Osteocyte (in vitro differentiated cells): ENCODE measurements around the gene TMCO2. TPM values are rescaled to one million over a fixed set of nuclear protein-coding genes. Genes with fewer than 3 reads are reported as not detected.

ENCODE experiments used
- DNase-seq: peaks from one replicate; pipeline ENCODE4 v3.0.0; 2021; ENCODE audit warnings: mixed read lengths; ENCODE audit not compliant: unreplicated experiment; ENCODE audit errors: extremely low spot score
- H3K27ac Mint-ChIP-seq: one replicate; pipeline ENCODE4 v1.8.0; 2021; ENCODE audit warnings: mild to moderate bottlenecking, mixed read lengths; ENCODE audit not compliant: unreplicated experiment
- H3K27me3 Mint-ChIP-seq: one replicate; pipeline ENCODE4 v1.8.0; 2021; ENCODE audit warnings: mixed read lengths; ENCODE audit not compliant: unreplicated experiment
- H3K36me3 Mint-ChIP-seq: one replicate; pipeline ENCODE4 v1.8.0; 2021; ENCODE audit warnings: mixed read lengths; ENCODE audit not compliant: unreplicated experiment
- H3K4me1 Mint-ChIP-seq: one replicate; pipeline ENCODE4 v1.8.0; 2021; ENCODE audit warnings: mixed read lengths; ENCODE audit not compliant: unreplicated experiment
- H3K4me3 Mint-ChIP-seq: one replicate; pipeline ENCODE4 v1.8.0; 2021; ENCODE audit warnings: mild to moderate bottlenecking, moderate library complexity, mixed read lengths; ENCODE audit not compliant: unreplicated experiment
- H3K9me3 Mint-ChIP-seq: one replicate; pipeline ENCODE4 v1.8.0; 2021; ENCODE audit warnings: mixed read lengths; ENCODE audit not compliant: unreplicated experiment
- CTCF ChIP-seq: fragments of 200-600 bp; sonication (generic); IDR thresholded peaks from 2 replicates; pipeline ENCODE4 v1.5.0; 2021; ENCODE audit warnings: antibody characterized with exemption, mild to moderate bottlenecking, moderate library complexity
- total RNA-seq: library from RNA; stranded (reverse); gene quantifications from 2 replicates; pipeline ENCODE4 v1.2.1, GENCODE V29; 2021

TMCO2 gene
- total RNA-seq, 1 donor from 2014 or later: not detected

GRCh38 chr1:40257313-40257687 is 9.6 kb downstream of the TMCO2 start:
- peaks cover 31% of the 10 kb centered on the region for H3K4me1 Mint-ChIP-seq
- no peaks in the 10 kb centered on the region for H3K9me3 Mint-ChIP-seq
- H3K4me3 Mint-ChIP-seq: peak overlapping the region; percentile 95
- no peak for TF ChIP-seq CTCF
- DNase-seq: no peak
- H3K27me3 Mint-ChIP-seq: no peaks in the 10 kb centered on the region
- peak overlapping the region; percentile 100 for H3K27ac Mint-ChIP-seq
- peaks cover 13% of the 10 kb centered on the region for H3K36me3 Mint-ChIP-seq

DNA sequence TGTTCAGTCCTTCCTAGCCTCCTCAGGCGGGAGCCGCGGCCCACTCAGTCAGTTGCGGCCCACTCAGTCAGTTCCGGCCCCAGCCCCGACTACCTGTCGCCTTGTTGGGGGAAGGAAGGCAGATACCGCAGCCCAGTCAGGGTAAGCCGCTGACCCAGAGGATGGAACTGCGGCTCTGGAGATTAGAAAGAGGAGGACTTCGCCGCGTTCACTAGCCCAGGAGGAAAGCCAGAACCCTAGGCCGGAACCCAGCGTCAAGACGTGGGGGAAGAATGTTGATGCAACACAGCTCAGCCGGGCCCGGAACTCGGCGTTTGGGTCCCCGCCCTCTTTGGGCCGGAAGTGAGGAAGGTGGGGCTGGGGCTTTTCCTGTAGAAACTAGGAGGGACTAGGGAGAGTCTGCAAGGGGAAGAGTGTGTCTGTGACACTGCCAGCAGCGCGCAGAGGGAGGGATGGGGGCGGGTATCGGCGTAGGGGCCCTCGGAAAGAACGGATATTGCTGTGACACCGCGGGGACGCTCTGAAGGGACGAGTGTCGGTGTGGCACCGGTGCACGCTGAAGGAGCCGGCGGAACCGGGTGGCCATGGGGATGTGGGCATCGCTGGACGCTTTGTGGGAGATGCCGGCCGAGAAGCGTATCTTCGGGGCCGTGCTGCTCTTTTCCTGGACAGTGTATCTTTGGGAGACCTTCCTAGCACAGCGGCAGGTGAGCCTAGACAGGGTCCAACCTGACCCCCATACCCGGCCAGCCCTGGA is 10.1 kb downstream of the TMCO2 start, which contains the start of gene ZMPSTE24:
Gene ZMPSTE24, plus strand, starts transcription at position 549 of the 757 bp plus-strand sequence. Its CDS starts 36 bp downstream, at position 585.
- no peak for TF ChIP-seq CTCF
- H3K27ac Mint-ChIP-seq: peak within 1 kb of the TSS; percentile 100
- peak within 1 kb of the TSS; percentile 95 for H3K4me3 Mint-ChIP-seq
- H3K9me3 Mint-ChIP-seq: no peaks in the 10 kb centered on the region
- peaks cover 17% of the 10 kb centered on the region for H3K36me3 Mint-ChIP-seq
- no peaks in the 10 kb centered on the region for H3K27me3 Mint-ChIP-seq
- peak; percentile 97 for DNase-seq
- peaks cover 31% of the 10 kb centered on the region for H3K4me1 Mint-ChIP-seq

- peak overlapping the region; percentile 100 for H3K27ac Mint-ChIP-seq
- no peaks in the 10 kb centered on the region for H3K9me3 Mint-ChIP-seq
- no peak for TF ChIP-seq CTCF
- peaks cover 31% of the 10 kb centered on the region for H3K4me1 Mint-ChIP-seq
- no peak for DNase-seq
- peaks cover 22% of the 10 kb centered on the region for H3K36me3 Mint-ChIP-seq
- H3K27me3 Mint-ChIP-seq: no peaks in the 10 kb centered on the region
- H3K4me3 Mint-ChIP-seq: peak overlapping the region; percentile 95
These were observed 10.7 kb downstream of the TMCO2 start for GRCh38 chr1:40258445-40258769.

DNA sequence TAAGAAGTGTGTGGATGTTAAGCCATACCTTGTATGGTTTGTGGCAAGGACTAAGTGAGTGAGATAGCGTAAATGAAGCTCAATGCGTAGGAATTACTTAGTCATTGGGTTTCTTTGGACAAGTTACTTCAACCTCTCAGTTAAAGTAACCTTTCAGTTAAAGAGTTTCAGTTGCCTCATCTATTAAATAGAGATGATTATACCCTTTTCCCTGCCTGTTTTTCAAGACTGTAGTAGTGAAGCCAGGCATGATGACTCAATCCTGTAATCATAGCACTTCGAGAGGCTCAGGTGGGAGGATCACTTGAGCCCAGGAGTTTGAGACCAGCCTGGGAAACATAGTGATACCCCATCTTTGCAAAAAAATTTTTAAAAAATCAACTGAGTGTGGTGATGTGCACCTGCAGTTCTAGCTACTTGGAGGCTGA is 16.6 kb downstream of the TMCO2 start:
- H3K4me3 Mint-ChIP-seq: no peak overlapping the region
- no peak overlapping the region for H3K27ac Mint-ChIP-seq
- DNase-seq: no peak
- H3K36me3 Mint-ChIP-seq: peaks cover 35% of the 10 kb centered on the region
- peaks cover 14% of the 10 kb centered on the region for H3K4me1 Mint-ChIP-seq
- no peaks in the 10 kb centered on the region for H3K9me3 Mint-ChIP-seq
- no peaks in the 10 kb centered on the region for H3K27me3 Mint-ChIP-seq
- no peak for TF ChIP-seq CTCF

GRCh38 chr1:40265298-40265697 is 17.6 kb downstream of the TMCO2 start:
- Mint-ChIP-seq H3K4me1 (peaks cover 7% of the 10 kb centered on the region), H3K27me3 (no peaks in the 10 kb centered on the region), H3K27ac (no peak overlapping the region), H3K9me3 (no peaks in the 10 kb centered on the region), H3K36me3 (peaks cover 43% of the 10 kb centered on the region), H3K4me3 (no peak overlapping the region)
- no peak for TF ChIP-seq CTCF
- DNase-seq: no peak
